Bronchial epithelial cell (primary cell): Measurements from ENCODE around the gene IRAK1. TPM values are rescaled to one million over a fixed set of nuclear protein-coding genes. Genes with fewer than 3 reads are reported as not detected.

Experiments
- DNase-seq: peaks from one replicate; pipeline ENCODE4 v3.0.0-alpha.2; 2010; ENCODE audit warnings: low read depth
- FAIRE-seq: peaks from 2 replicates; lab custom pipeline; 2011; peaks lifted over from hg19 to GRCh38; lab: Jason Lieb, UNC
- H3K27me3 ChIP-seq: 2 replicates; pipeline ENCODE4 v1.5.1; 2011; ENCODE audit warnings: low read length; ENCODE audit not compliant: control insufficient read depth, insufficient read depth
- H3K36me3 ChIP-seq: 2 replicates; pipeline ENCODE4 v1.5.1; 2011; ENCODE audit warnings: low read length; ENCODE audit not compliant: control insufficient read depth, insufficient read depth
- H3K4me3 ChIP-seq: 2 replicates; pipeline ENCODE4 v1.5.1; 2011; ENCODE audit warnings: mild to moderate bottlenecking, low read depth, low read length, control low read depth
- total RNA-seq: library from RNA; depleted of rRNA; stranded (reverse); fragments of >200 nt; gene quantifications from 2 replicates; pipeline ENCODE4 v1.2.1, GENCODE V29; 2014
- TF ChIP-seq, protein P1 (sequence below): IDR thresholded peaks from 2 replicates; pipeline ENCODE4 v1.5.1; 2011; ENCODE audit warnings: mild to moderate bottlenecking, moderate library complexity, low read length, control low read depth, inconsistent platforms; ENCODE audit not compliant: insufficient read depth, severe bottlenecking

IRAK1 gene
- total RNA-seq, 1 donor from 2014 or later, result 114 TPM

DNA sequence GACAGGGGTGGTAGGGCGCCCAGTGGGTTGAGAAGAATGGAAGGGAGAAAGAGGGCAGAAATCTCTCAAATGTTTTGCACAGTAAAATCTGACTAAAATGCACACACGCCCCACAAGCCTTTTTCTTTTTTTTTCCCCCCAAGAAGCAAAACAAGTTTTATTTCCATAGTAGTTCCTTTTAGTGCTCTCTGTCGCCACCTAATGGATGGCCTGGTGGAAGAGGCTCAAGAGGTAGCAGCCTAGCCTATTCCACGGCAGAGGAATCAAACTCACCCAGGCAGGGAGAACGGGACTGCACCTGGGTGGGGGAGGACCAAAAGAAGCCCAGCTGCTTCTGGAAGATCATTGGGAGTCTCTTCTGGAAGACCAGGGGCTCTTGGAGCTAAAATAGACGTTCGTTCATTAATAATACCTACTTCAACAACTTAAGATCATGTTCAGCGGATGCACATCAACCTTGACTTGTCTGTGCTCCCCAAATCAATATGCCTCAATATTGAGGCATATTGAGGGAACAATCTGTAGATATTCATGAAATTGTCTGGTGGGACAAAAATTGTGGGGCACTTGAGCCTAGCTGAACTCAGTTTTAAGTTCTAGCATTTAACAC is 31.6 kb upstream of the IRAK1 start:
- peak; percentile 39 for DNase-seq

GRCh38 chrX:154050113-154050495 is 30.4 kb upstream of the IRAK1 start:
- no peak for FAIRE-seq
- DNase-seq, result no peak
- H3K36me3 ChIP-seq, result peaks cover 3% of the 10 kb centered on the region
- H3K27me3 ChIP-seq, result no peaks in the 10 kb centered on the region
- H3K4me3 ChIP-seq, result no peak overlapping the region
- TF ChIP-seq, protein P1, sequence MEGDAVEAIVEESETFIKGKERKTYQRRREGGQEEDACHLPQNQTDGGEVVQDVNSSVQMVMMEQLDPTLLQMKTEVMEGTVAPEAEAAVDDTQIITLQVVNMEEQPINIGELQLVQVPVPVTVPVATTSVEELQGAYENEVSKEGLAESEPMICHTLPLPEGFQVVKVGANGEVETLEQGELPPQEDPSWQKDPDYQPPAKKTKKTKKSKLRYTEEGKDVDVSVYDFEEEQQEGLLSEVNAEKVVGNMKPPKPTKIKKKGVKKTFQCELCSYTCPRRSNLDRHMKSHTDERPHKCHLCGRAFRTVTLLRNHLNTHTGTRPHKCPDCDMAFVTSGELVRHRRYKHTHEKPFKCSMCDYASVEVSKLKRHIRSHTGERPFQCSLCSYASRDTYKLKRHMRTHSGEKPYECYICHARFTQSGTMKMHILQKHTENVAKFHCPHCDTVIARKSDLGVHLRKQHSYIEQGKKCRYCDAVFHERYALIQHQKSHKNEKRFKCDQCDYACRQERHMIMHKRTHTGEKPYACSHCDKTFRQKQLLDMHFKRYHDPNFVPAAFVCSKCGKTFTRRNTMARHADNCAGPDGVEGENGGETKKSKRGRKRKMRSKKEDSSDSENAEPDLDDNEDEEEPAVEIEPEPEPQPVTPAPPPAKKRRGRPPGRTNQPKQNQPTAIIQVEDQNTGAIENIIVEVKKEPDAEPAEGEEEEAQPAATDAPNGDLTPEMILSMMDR, result no peak

More for the DNA sequence above, 31.6 kb upstream of the IRAK1 start:
- Histone ChIP-seq H3K27me3 (no peaks in the 10 kb centered on the region), H3K36me3 (peaks cover 3% of the 10 kb centered on the region), H3K4me3 (no peak overlapping the region)
- no peak for FAIRE-seq
- TF ChIP-seq, protein P1, result peak; percentile 56

GRCh38 chrX:154049209-154050112 is 29.8 kb upstream of the IRAK1 start:
- peaks cover 3% of the 10 kb centered on the region for H3K36me3 ChIP-seq
- no peaks in the 10 kb centered on the region for H3K27me3 ChIP-seq
- FAIRE-seq, result no peak
- TF ChIP-seq, protein P1, result no peak
- no peak for DNase-seq
- H3K4me3 ChIP-seq, result no peak overlapping the region

- TF ChIP-seq, protein P1, result no peak
- Histone ChIP-seq H3K27me3 (no peaks in the 10 kb centered on the region), H3K36me3 (peaks cover 3% of the 10 kb centered on the region), H3K4me3 (no peak overlapping the region)
- DNase-seq, result no peak
- FAIRE-seq, result no peak
Observed at GRCh38 chrX:154048398-154048797, 28.7 kb upstream of the IRAK1 start.

DNA sequence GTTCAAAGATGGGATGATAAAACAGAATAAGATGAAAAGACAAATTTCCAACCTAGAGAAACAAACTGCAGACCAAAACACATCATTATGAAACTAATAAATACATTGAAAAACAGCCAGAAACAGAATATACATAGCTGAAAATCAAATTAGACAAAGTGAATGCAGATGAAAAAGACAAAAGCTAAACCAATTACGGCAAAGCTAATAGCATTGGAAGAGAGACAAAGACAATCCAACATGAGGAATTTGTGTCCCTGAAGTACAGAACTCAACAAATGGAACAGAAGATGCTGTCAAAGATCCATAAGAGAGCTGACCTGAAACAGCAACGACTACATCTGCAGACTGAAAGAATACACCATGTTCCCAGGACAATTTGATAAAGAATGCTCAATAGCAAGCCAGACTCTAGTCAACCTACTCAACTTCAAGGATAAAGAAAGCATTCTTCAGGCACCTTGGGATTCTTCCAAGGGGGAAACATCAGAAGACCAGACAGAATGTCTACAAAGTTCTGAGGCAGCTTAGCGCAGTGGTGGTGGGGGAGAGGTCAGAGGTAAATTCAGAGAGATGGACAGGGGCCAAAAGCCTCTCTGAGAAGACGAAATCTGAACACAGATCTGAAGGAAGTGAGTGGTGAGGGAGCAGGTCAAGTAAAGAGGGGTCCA is 27.4 kb upstream of the IRAK1 start:
- peaks cover 3% of the 10 kb centered on the region for H3K36me3 ChIP-seq
- FAIRE-seq (no peak), DNase-seq (no peak)
- H3K27me3 ChIP-seq, result no peaks in the 10 kb centered on the region
- TF ChIP-seq, protein P1, result no peak
- H3K4me3 ChIP-seq, result no peak overlapping the region
